HG03135 (cell line): ENCODE data around the gene EIPR1.

Experiments used
- ATAC-seq: cut with Tn5 transposase; IDR thresholded peaks from one replicate; pipeline ENCODE4 v1.9.1; 2021; ENCODE audit warnings: mild to moderate bottlenecking, moderate library complexity; ENCODE audit not compliant: unreplicated experiment

EIPR1 gene

GRCh38 chr2:3325458-3326181 is 52.0 kb downstream of the EIPR1 start:
- ATAC-seq, result no peak

GRCh38 chr2:3324404-3325281 is 53.0 kb downstream of the EIPR1 start:
- no peak for ATAC-seq

- ATAC-seq, result no peak
Observed at GRCh38 chr2:3324036-3324386, 53.6 kb downstream of the EIPR1 start.

- no peak for ATAC-seq
Observed at GRCh38 chr2:3323360-3324035, 54.1 kb downstream of the EIPR1 start.

GRCh38 chr2:3322311-3322970 is 55.2 kb downstream of the EIPR1 start:
- ATAC-seq, result no peak

- no peak for ATAC-seq
Observed at GRCh38 chr2:3321825-3322224, 55.8 kb downstream of the EIPR1 start.

- no peak for ATAC-seq
Observed at GRCh38 chr2:3320910-3321605, 56.6 kb downstream of the EIPR1 start.

GRCh38 chr2:3319745-3320566 is 57.7 kb downstream of the EIPR1 start:
- no peak for ATAC-seq

- ATAC-seq, result no peak
Observed at GRCh38 chr2:3319134-3319533, 58.5 kb downstream of the EIPR1 start.

GRCh38 chr2:3317871-3318590 is 59.6 kb downstream of the EIPR1 start:
- ATAC-seq, result no peak

- no peak for ATAC-seq
Observed at GRCh38 chr2:3317277-3317685, 60.3 kb downstream of the EIPR1 start.

- ATAC-seq, result no peak
Observed at GRCh38 chr2:3316456-3317276, 61.0 kb downstream of the EIPR1 start.

GRCh38 chr2:3314626-3315025 is 63.0 kb downstream of the EIPR1 start:
- ATAC-seq, result no peak

GRCh38 chr2:3313781-3314375 is 63.7 kb downstream of the EIPR1 start:
- no peak for ATAC-seq

- no peak for ATAC-seq
Observed at GRCh38 chr2:3312576-3313345, 64.9 kb downstream of the EIPR1 start.

- ATAC-seq, result no peak
Observed at GRCh38 chr2:3311601-3312000, 66.0 kb downstream of the EIPR1 start.
